ENCODE results near the gene UBE2N. TPM values are rescaled to one million over a fixed set of nuclear protein-coding genes. Genes with fewer than 3 reads are reported as not detected.
"Not testable (repeated sequence)": the region's sequence is repeated elsewhere in the genome, so short reads cannot be mapped to it uniquely, and the experiment has no call there.

The UBE2N gene
- polyA plus RNA-seq, 4 donors: 132 to 196 (median 159) TPM

DNA sequence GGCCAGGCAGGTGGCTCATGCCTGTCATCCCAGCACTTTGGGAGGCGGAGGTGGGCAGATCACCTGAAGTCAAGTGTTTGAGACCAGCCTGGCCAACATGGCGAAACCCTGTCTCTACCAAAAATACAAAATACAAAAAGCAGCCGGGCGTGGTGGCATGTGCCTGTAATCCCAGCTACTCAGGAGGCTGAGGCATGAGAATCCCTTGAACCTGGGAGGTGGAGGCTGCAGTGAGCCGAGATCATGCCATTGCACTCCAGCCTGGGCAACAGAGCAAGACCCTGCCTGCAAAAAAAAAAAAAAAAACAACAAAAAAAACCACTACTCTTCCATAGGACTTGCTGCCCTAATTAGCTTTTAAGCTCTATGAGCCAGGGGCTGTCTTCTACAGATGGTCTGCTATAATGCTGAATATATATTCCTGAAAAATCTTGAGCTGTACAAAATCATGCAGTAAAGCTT is 59.7 kb downstream of the UBE2N start:
- DNase-seq (ENCODE audit: low read depth in 4 of 4, low spot score in 3 of 4): not testable (repeated sequence)

DNA sequence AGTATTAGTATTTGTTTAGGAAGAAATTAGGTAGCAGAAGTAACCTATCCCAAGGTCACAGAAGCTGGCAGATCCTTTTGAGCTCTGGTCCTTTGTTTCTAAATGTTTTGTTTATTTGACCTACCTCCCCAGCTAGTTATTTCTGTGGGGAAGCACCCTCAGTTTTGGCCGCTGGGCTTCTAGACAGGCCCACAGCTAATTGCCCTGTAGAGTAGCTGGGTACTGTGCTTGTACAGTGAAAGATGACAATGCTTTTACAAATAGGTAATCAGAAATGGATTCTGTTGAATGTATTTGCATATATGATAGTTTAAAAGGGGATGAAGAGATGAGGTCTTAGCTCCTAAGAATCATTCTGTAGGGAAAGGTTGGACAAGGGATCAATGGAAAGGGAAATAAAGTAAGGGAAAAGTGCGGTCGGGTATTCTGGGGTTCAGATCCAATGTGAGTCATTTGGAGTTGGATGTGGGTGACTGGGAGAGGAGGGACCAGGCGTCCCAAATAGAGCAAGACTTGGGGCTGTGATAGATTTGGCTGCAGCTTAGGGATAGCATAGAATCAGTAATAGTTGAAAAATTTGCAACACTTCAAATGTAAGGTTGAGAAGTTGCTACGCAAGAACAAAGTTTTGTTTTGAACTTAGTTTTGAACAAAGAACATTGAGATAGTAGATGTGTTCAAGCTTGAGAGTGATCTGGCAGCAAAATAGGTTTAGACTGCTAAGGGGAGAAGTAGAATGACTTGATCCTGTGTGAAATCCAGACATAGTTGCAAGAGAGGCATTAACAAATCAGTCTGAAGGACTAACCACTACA is 60.4 kb downstream of the UBE2N start:
- no peak for DNase-seq (ENCODE audit: low read depth in 4 of 4, low spot score in 3 of 4)

DNA sequence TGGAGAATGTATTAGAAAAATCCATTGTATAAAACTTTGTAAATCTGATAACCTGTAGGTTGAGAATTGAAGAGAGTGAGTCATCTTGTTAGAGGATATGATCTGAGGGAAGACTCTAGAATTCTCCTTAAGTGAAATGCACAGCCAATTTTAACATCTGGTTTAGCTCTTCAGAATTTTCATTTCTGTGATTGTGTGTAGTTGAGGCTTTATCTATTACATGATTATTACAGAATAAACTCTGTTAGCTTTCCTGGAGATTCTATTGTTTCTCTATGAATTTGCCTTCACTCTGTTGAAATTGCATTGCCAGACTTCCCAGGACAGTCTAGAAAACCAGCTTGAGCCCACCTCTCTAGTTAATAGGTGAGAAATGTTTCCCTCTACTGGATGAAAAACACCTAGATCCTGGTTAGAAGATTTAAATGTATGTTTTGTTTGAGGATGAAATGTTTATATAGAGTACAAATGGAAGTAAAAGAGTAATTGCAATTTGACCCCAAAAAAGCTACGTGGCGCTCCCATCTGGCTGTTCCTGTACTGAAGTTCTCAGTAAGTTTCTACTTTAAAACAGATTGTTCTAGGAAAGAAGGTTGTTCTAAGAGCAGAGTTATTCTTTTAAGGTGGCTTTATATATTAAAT is 61.1 kb downstream of the UBE2N start:
- DNase-seq (ENCODE audit: low read depth in 4 of 4, low spot score in 3 of 4): peak in 1 of 4 donors; percentile 36

DNA sequence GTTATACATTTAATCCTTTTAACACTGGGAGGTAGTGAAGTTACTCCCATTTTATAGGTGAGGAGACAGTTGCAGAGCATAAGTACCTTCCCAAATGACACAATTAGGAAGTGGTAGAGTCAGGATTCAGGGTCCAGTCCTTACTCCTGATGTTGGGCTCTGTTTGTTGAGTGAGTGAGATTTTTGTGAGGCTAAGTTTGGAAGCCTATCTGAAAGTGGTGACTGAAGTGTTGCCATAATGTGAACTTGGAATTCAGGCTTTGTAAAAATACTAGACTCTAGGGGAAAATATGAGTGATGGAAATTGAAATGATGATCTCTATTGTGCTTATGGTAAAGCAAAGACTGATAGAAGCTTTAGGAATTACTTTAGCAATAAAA is 61.8 kb downstream of the UBE2N start:
- no peak for DNase-seq (ENCODE audit: low read depth in 4 of 4, low spot score in 3 of 4)

DNA sequence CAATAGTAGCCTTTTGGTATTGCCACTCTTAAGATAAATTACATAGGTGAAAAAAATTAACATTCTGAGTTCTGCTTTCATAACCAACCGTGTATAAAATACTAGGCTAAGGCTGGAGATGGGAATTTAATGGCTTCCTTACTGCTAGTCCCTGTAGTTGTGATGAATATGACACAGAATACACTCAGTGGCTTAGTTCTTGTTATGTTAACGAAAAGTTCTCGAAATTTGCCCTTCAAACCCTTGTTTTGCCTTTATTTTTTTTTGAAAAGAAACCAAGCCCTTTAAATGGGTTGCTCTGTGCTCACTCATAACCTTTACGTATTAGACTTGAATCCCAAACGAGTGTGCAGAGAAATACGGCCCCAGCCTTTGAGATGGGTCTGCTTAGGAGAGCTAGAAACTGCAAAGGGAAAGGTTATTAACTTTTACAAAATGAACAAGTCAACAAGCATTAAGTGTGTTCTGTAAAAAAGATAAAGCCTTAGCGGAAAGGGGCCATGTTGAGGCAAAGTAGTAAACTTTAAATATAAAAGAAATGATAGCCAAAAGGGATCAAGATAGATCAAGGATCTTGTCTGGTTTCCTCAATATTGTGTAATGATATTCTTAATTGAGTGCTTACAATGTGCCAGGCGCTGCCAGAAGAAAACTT is 62.3 kb downstream of the UBE2N start:
- DNase-seq (ENCODE audit: low read depth in 4 of 4, low spot score in 3 of 4): no peak

DNA sequence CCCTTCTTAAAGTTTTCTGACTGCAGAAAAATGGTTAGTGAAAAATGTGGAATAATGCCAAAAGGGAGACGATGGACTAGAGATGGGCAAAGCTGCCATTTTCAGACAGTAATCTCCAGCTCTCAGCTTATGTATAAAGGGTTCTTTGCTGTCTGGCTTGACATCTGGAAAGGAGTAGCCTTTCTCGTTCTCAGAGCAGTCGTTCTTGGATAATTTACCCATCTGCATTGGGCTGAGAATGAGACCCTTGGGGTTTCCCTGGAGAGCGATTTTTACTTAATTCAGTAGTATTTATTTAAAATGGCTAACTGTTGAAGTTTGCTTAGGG is 62.8 kb downstream of the UBE2N start:
- DNase-seq (ENCODE audit: low read depth in 4 of 4, low spot score in 3 of 4): no peak

DNA sequence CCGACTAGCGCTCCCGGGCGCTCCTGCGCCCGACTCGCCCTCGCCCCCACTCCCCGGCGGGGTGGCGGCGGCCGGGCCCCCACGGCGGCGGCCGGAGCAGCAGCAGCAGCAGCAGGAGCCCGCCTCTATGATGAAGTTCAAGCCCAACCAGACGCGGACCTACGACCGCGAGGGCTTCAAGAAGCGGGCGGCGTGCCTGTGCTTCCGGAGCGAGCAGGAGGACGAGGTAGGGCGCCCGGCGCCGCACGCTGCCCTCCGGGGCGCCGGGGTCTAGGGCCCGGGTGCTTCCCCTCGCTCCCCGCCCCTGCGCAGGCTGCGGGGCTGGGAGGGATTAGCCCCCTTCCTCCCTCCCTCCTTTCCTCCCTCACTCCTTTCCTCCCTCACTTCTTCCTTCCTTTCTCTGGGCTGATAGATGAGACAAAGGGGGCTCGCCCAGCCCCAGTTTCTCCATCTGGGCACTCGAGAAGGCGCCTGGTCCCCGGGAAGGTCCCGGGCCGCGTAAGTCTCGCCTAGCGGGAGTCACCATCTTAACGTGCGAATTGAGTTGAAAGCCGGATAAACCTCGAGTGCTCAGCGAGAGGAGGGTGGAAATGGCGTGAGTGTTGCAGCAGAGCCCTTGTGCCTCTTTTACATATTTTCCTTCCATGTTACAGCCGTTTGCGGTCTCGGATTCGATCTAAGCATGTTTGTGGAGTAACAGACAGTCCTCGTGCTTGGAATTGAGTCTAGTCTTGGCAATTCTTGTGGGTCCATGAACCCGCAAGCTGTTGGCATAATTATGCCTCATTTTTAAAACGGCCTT is 63.4 kb downstream of the UBE2N start:
- peak in 1 of 4 donors; percentile 55 for DNase-seq (ENCODE audit: low read depth in 4 of 4, low spot score in 3 of 4)

DNA sequence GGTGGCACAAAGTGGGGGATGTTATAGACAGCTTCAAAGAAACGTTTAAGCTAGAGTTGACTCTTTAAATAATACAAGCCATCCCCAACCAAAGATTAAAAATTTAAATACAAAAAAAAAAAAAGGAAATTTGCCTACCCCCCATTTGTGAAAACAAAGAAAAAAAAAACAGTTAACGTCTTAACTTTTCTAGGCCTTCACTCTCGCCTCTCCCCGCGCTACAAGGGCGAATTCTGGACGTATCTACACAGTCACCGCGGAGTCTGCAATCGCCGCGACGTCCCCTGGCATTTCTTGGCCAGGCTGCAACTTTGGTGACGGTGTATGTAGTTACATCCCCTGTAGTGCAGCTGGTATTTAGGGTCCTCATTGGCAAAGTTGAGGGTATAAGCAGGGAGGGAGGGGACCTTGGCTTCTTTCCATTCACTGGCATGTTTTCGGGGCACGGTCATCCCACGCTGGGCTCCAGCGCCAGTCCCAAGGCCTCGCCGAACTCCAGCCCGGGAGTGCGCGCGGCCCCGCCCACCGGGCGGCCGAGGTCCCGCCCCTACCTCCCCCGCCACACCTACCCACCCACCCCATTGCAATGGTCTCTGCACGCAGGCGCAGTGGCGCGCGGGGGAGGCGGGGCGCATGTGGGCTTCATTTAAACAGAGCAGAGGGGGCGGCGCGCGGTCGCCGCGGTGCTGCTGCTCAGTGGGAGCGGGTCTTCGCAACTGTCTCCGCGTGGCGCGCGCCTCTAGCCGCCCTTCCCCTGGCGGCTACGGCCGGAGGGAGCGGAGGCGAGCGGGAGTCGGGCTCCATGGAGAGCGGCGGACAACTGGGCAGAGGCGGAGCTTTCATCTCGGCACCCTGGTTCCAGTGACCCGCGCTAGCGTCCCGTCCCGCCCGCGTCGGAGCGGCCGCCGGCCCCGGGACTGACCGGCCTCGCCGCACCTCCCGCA is 64.2 kb downstream of the UBE2N start, which contains the start of gene NUDT4:
NUDT4 (plus strand) TSS at position 674 of the 944 bp plus-strand sequence. CDS start 398 bp downstream, outside the sequence.
- peak; percentile 89 to 93 (median 92) for DNase-seq (ENCODE audit: low read depth in 4 of 4, low spot score in 3 of 4)

DNA sequence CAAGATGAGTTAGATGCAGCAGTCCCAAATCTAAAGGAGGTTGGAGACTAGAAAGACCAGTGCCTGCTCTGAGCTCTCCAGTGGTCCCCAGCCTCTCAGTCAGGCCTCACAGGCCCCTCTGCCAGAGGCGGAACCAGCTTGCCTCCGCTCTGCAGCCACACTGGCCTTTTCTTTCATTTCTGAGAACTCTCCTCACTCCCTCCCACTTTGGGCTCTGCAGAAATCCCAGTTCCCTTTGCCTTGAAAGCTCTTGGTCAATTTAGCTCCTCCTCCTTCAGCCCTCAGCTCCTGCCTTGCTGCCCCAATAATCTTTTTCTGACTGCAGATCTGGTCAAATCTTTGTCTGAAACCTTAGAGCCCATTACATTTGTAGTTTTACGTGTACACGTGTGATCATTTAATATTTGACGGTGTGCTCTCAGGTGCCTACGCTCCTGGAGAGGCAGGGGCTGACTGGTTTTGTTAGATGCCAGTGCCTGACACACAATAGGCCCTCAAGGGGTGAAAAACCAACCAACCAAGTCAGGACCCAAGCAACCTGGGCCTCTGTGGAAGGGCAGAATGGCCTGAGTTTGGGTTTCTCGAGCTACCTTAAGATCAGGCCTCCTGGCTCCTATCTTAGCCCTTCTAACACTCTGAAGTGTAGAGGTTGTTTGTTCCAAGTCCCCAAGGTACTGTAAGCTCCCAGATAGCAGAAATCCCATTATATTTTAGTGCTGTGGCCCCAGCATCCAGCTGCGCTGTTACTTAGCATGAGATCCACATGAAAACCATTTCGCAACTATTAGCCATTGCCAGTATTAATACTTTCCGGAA is 65.1 kb downstream of the UBE2N start:
- DNase-seq (ENCODE audit: low read depth in 4 of 4, low spot score in 3 of 4): no peak

DNA sequence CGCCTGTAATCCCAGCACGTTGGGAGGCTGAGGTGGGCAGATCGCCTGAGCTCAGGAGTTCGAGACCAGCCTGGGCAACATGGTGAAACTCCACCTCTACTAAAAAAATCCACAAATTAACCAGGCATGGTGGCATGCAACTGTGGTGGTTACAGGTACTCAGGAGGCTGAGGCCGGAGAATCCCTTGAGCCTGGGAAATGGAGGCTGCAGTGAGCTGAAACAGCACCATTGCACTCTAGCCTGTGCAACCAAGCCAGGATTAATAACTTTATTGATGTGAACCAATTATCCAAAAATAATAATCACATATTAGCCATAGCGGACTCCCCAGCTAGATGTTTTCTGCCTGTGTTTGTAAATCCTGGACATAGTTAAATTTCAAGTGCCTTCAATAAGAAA is 65.8 kb downstream of the UBE2N start:
- no peak for DNase-seq (ENCODE audit: low read depth in 4 of 4, low spot score in 3 of 4)

DNA sequence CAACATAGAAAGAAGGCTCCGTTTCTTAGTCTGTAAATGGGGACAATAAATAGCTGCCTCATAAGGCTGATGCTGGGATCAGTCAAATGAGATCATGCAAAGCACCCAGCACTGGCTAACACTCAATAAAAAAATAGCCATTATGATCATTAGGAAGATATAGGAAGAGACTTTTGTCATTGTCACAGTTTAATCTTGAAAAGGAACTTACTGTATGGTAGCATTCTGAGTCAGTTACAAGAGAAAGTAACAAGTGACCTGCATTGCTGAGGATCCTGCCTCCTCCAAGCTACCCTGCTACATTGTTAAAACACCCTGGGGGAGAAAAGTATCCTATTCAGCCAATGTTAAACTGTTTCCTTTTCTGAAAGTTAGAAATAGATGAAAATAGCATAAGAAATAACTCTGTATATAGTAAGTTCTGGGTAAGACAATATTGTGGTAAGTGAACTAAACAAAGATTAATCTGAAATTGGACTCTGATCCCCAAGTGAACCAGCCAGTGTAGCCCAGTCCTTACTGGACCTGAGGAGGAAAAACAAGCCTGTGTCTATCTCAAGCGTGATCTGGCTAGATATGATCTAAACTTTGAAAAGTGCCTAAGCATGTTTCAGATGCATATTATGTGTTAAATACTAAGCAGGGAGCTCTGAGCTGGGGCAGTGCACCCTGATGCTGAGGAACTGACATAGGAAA is 67.6 kb downstream of the UBE2N start:
- no peak for DNase-seq (ENCODE audit: low read depth in 4 of 4, low spot score in 3 of 4)

DNA sequence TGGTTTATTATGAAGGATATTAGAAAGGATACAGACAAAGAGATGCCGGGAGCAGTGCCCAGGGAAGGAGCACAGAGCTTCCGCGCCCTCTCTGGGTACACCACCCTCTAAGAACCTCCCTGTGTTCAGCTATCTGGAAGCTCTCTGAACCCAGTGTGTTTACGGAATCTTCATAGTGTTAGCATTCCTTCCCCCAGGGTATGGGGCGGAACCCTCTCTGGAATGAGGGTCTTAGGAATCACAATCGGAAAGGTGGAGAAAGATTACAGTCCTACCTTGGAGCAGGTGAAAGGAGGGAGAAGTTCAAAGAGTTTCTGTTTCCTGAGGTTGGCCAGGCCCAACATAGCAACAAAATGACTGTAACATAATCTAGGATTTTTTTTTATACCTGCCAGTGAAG is 70.8 kb downstream of the UBE2N start:
- DNase-seq (ENCODE audit: low read depth in 4 of 4, low spot score in 3 of 4): no peak

DNA sequence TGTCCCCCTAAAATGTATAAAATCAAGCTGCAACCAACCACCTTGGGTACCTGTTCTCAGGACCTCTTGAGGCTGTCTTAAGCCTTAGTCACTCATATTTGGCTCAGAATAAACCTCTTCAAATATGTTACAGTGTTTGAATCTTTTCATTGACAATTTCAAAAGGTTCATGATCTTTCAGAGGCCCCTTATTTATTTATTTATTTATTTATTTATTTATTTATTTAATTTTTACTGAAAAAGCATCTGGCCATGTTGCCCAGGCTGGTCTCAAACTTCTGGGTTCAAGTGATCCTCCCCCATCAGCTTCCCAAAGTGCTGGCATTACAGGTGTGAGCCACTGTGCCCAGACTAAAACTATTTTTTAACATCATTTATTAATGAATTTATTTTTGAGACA is 72.2 kb downstream of the UBE2N start:
- no peak for DNase-seq (ENCODE audit: low read depth in 4 of 4, low spot score in 3 of 4)

DNA sequence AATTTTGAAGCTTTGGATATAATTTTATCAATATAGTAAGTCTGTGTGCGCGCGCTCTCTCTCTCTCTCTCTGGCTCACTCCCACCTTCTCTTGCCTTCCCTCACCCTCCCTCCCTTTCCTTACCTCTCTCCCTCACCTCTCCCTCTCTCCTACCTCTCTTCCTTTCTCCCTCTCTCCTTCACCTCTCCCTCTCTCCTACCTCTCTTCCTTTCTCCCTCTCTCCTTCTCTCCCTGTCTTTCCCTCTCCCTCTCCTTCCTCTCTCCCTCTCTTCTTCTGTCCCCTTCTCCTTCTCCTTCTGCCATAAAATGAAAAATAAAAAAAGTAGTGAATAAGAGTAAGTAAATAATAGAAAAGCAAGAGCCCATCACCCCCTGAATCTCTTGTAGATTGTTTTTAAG is 73.0 kb downstream of the UBE2N start:
- no peak for DNase-seq (ENCODE audit: low read depth in 4 of 4, low spot score in 3 of 4)

DNA sequence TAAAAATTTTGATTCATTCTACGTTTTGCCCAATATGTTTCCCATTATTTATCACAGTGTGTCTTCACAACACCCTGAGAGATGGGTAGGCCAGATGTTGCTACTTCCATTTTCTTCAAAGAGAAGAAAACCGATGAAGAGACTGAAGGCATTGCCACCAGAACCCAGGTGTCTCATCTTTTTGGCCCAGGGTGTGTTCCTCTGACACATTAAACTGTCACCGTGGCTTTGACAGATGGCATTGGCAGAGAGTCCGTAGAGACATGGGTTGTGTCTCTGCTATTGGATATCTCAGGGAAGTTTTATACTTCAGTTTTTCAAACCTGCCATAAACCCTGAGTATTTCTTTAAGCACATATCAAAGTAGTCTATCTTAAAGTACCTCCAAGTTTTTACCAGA is 75.3 kb downstream of the UBE2N start:
- DNase-seq (ENCODE audit: low read depth in 4 of 4, low spot score in 3 of 4): no peak

DNA sequence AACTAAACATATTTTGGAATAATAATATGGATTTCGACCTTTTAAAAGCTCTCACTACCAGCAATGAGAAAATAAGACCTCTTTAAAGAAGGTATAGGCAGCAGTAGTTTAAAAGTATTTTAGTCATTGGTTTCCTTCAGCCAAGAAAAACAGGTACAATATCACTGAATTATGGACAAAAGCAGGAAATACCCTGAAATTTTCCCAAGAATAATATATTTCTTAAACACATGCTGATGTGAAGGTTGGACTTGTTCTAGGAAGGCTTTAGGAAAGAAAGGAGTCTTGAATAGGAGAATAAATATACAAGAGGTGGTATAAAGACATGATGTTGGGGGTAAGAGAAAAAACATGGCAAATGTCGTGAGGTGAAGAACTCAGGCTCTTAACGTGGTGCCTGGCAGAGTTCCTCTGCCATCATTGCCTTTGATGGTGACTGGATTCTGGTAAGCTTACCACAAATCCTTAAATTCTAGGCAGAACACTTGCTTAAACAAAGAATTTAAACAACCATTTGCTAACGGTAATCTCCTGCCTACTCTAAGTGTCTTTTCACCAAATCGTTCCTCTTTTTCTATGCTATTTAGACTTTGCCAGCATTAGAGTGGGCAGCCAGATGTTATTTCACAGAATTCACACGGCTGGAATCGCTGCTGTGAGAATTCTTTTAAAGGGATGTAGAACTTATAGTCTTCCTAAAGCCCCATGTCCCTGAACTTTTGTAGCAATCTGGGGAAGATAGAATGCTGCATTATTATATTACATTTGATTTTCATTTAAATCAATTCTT is 75.9 kb downstream of the UBE2N start:
- no peak for DNase-seq (ENCODE audit: low read depth in 4 of 4, low spot score in 3 of 4)

DNA sequence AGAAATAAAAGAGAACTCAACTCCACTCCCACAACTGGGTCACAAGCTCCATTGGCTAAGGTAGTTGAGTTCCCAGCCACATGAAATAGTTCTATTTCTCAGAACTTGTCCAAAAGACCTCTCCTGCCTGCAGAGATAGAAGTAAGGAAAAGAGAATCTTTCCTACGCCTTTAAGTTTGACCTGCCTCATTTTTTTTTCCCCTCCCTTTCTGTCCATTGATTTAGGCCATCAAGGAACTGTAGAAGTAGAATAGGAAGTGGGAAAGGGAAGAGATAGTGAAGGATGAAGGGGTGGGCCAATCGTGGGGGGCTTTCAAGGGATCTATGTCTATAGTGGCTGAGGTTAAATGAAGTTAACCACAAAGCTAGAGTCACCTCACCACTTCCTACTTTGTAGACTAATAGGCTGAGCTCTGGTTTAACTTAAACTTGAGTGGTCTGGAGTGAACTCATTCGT is 77.9 kb downstream of the UBE2N start:
- no peak for DNase-seq (ENCODE audit: low read depth in 4 of 4, low spot score in 3 of 4)

Measured in left renal pelvis (tissue), 4 donors.